ENCODE results near the gene CAMTA1.

DNA sequence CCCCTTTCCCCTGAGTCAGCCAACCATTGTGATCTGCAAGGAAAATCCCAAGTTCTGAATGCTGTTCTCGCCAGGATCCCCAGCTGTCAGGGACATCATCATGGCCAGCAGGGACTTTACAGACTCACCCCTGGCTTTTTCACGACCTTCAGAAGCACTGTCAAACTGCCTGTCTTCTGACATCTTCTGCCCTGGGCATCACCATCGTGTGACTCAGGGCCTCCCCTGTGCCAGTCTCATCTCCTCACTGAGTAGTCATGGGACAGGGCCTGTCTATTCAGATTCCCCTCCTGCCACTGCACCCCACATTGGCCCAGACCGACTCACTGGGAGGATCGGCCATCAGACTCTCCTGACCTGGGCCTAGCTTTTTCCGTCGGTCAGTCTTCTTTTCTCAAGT, 913.4 kb downstream of the CAMTA1 start:
- TF ChIP-seq POLR2AphosphoS5 (IDR thresholded peaks at IDR 0.05; ENCODE audit: low read depth, low read length) (no peak), POLR2A (IDR thresholded peaks at IDR 0.05; ENCODE audit: borderline replicate concordance, extremely low read depth, insufficient read depth, insufficient read length) (no peak), SRF (IDR thresholded peaks at IDR 0.05; ENCODE audit: low read depth) (no peak), RAD21 (IDR thresholded peaks at IDR 0.05; ENCODE audit: low read depth) (no peak)
- TF ChIP-seq, protein P1, sequence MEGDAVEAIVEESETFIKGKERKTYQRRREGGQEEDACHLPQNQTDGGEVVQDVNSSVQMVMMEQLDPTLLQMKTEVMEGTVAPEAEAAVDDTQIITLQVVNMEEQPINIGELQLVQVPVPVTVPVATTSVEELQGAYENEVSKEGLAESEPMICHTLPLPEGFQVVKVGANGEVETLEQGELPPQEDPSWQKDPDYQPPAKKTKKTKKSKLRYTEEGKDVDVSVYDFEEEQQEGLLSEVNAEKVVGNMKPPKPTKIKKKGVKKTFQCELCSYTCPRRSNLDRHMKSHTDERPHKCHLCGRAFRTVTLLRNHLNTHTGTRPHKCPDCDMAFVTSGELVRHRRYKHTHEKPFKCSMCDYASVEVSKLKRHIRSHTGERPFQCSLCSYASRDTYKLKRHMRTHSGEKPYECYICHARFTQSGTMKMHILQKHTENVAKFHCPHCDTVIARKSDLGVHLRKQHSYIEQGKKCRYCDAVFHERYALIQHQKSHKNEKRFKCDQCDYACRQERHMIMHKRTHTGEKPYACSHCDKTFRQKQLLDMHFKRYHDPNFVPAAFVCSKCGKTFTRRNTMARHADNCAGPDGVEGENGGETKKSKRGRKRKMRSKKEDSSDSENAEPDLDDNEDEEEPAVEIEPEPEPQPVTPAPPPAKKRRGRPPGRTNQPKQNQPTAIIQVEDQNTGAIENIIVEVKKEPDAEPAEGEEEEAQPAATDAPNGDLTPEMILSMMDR (IDR thresholded peaks at IDR 0.05 in 2 of 3, conservative IDR thresholded peaks at IDR 0.05 in 1 of 3; ENCODE audit: borderline replicate concordance in 1 of 3, insufficient read depth in 1 of 3, low read depth in 2 of 3, low read length in 2 of 3): no peak

All from HCT116 (cell line).